ENCODE measurements around the gene ZFYVE9.

DNA sequence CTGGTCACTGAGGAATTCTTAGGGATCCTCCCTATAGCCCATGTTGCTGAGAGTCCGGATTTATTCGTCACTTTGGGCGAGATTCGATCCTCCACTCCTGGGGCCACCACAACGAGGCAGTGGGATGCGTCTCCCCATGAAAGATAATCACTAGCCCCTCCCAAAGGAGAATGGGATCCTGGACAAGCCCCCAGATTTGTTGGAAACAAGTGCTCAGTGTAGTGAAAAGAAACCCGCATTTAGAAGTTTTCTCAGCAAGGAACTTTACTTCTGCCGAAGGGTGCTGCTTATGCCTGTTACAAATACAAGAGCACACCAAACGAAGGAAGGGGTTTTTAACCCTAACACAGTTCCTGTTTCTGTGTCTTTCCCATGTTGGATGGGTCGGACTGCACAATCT is 83.3 kb downstream of the ZFYVE9 start:
- TF ChIP-seq POLR2A (IDR thresholded peaks at IDR 0.05; ENCODE audit: low read length), result no peak
- no peak for TF ChIP-seq GATA1 (IDR thresholded peaks at IDR 0.05; ENCODE audit: low read depth, low read length)

Measured in erythroblast (primary cell).